ENCODE measurements around the gene CARD9.

CARD9 gene

DNA sequence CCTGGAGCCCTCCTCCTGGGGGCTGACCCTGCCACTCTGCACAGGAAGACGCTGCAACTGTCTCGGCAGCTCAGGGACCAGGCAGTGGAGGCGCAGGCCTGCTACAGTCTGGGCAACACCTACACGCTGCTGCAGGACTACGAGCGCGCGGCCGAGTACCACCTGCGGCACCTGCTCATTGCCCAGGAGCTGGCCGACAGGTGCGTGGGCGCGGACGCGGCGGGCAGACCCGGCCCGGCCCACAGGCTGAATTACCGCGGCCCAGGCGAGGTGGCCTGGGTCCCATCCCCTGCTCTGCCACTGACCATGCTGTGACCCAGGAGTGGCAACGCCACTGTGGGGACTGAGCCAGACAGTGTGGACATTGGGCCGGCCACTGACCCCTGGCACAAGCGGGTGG, 35.0 kb downstream of the CARD9 start:
- H3K27me3 ChIP-seq (ENCODE audit: control insufficient read depth, low read length) = no peaks in the 10 kb centered on the region
- no peak overlapping the region for H3K4me2 ChIP-seq (ENCODE audit: low read length)
- H3K9me3 ChIP-seq (ENCODE audit: control insufficient read depth, insufficient read depth, low read length) = no peaks in the 10 kb centered on the region
- H4K20me1 ChIP-seq (ENCODE audit: control insufficient read depth, insufficient read depth, low read depth, low read length) = no peaks in the 10 kb centered on the region
- no peaks in the 10 kb centered on the region for H3K9me2 ChIP-seq (replicated peaks; ENCODE audit: control insufficient read depth, low read length)
- TF ChIP-seq, protein P1, sequence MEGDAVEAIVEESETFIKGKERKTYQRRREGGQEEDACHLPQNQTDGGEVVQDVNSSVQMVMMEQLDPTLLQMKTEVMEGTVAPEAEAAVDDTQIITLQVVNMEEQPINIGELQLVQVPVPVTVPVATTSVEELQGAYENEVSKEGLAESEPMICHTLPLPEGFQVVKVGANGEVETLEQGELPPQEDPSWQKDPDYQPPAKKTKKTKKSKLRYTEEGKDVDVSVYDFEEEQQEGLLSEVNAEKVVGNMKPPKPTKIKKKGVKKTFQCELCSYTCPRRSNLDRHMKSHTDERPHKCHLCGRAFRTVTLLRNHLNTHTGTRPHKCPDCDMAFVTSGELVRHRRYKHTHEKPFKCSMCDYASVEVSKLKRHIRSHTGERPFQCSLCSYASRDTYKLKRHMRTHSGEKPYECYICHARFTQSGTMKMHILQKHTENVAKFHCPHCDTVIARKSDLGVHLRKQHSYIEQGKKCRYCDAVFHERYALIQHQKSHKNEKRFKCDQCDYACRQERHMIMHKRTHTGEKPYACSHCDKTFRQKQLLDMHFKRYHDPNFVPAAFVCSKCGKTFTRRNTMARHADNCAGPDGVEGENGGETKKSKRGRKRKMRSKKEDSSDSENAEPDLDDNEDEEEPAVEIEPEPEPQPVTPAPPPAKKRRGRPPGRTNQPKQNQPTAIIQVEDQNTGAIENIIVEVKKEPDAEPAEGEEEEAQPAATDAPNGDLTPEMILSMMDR (IDR thresholded peaks at IDR 0.05; ENCODE audit: low read depth, low read length, poor library complexity, severe bottlenecking) = no peak
- TF ChIP-seq EZH2phosphoT487 (IDR thresholded peaks at IDR 0.05; ENCODE audit: borderline replicate concordance, low read length) = no peak
- peaks cover 9% of the 10 kb centered on the region; the same call in 1 of the 2 replicates for H3K4me1 ChIP-seq (ENCODE audit: control insufficient read depth, low read length)
- H3K79me2 ChIP-seq (ENCODE audit: control insufficient read depth, low read length) = no peaks in the 10 kb centered on the region
- no peak overlapping the region for H3K4me3 ChIP-seq (ENCODE audit: low read length)
- H3K27ac ChIP-seq (ENCODE audit: low read depth, low read length) = no peak overlapping the region
- no peaks in the 10 kb centered on the region for H3F3A ChIP-seq (ENCODE audit: control insufficient read depth, insufficient read depth)
- no peaks in the 10 kb centered on the region for H3K36me3 ChIP-seq (ENCODE audit: control insufficient read depth, low read length)

DNA sequence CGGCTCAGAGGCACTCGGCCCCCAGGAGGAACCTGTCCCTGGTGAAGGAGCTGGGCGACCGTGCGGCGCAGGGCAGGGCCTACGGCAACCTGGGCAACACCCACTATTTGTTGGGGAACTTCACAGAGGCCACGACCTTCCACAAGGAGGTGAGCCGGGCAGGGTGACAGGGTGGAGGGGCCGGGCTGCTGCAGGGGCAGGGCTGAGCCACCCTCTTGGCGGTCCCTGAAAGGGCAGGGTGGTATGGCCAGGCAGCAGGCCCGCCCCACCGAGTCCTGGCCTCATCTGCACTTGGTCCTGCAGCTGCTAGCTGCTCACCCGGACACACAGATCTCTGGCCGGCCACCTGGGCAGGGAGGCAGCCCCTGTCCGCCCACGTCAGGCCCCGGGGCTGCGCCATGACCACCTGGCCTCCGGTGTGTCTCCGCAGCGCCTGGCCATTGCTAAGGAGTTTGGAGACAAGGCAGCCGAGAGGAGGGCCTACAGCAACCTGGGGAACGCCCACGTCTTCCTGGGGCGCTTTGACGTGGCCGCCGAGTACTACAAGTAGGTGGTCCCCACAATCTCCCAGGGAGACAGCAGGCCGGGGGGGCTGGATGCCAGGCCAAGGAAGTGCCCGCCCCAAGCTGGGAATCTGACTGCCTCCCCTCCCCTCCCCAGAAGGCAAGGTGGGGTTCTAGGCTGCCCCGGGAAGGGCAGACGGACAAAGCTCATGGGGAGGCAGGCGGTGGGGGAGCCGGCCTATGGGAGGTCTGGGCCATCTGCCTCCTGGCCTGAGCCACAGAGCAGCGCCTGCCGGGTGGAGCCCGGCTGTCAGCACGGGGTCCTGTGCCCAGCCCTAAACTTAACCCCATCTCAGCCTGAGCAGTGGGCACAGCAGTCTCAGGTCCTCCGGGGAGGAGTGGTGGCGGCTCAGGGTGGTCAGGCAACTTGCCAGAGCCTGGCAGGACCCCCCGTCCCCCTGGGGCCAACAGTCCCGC, 35.8 kb downstream of the CARD9 start:
- Histone ChIP-seq H3K79me2 (ENCODE audit: control insufficient read depth, low read length) (no peaks in the 10 kb centered on the region), H3K4me1 (ENCODE audit: control insufficient read depth, low read length) (peaks cover 4% of the 10 kb centered on the region; the same call in 1 of the 2 replicates), H3K27me3 (ENCODE audit: control insufficient read depth, low read length) (no peaks in the 10 kb centered on the region), H3K9me2 (replicated peaks; ENCODE audit: control insufficient read depth, low read length) (no peaks in the 10 kb centered on the region), H4K20me1 (ENCODE audit: control insufficient read depth, insufficient read depth, low read depth, low read length) (no peaks in the 10 kb centered on the region), H3K4me2 (ENCODE audit: low read length) (no peak overlapping the region), H3F3A (ENCODE audit: control insufficient read depth, insufficient read depth) (no peaks in the 10 kb centered on the region), H3K9me3 (ENCODE audit: control insufficient read depth, insufficient read depth, low read length) (no peaks in the 10 kb centered on the region), H3K4me3 (ENCODE audit: low read length) (no peak overlapping the region), H3K36me3 (ENCODE audit: control insufficient read depth, low read length) (no peaks in the 10 kb centered on the region), H3K27ac (ENCODE audit: low read depth, low read length) (no peak overlapping the region)
- TF ChIP-seq, protein P1 (IDR thresholded peaks at IDR 0.05; ENCODE audit: low read depth, low read length, poor library complexity, severe bottlenecking) = no peak
- TF ChIP-seq EZH2phosphoT487 (IDR thresholded peaks at IDR 0.05; ENCODE audit: borderline replicate concordance, low read length) = no peak

DNA sequence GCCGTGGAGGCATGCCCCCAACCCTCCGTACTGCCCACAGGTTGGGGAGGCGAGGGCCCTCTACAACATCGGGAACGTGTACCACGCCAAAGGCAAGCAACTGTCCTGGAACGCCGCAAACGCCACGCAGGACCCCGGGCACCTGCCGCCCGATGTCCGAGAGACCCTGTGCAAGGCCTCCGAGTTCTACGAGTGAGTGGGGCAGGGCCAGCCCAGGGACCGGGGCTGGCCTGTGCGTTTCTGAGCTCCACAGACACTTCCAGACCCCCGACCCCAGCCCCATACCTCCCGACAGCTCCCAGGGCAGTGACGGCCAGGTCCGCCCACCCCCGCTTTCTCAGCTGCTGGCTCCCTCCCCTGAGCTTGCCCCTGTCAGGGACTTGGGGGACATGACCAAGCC, 36.6 kb downstream of the CARD9 start:
- Histone ChIP-seq H3K4me1 (ENCODE audit: control insufficient read depth, low read length) (no peaks in the 10 kb centered on the region), H3K79me2 (ENCODE audit: control insufficient read depth, low read length) (no peaks in the 10 kb centered on the region), H4K20me1 (ENCODE audit: control insufficient read depth, insufficient read depth, low read depth, low read length) (no peaks in the 10 kb centered on the region), H3K36me3 (ENCODE audit: control insufficient read depth, low read length) (no peaks in the 10 kb centered on the region), H3K9me2 (replicated peaks; ENCODE audit: control insufficient read depth, low read length) (no peaks in the 10 kb centered on the region), H3K4me2 (ENCODE audit: low read length) (no peak overlapping the region), H3K9me3 (ENCODE audit: control insufficient read depth, insufficient read depth, low read length) (no peaks in the 10 kb centered on the region), H3K27ac (ENCODE audit: low read depth, low read length) (no peak overlapping the region), H3F3A (ENCODE audit: control insufficient read depth, insufficient read depth) (no peaks in the 10 kb centered on the region), H3K27me3 (ENCODE audit: control insufficient read depth, low read length) (no peaks in the 10 kb centered on the region), H3K4me3 (ENCODE audit: low read length) (no peak overlapping the region)
- no peak for TF ChIP-seq EZH2phosphoT487 (IDR thresholded peaks at IDR 0.05; ENCODE audit: borderline replicate concordance, low read length)
- TF ChIP-seq, protein P1 (IDR thresholded peaks at IDR 0.05; ENCODE audit: low read depth, low read length, poor library complexity, severe bottlenecking) = no peak

Data from DOHH2 (cell line).